GM21737 (cell line): ENCODE data around the gene C1orf50.
A peak's percentile ranks its signal among the peaks of the same experiment; 100 is the strongest.

Experiments
- ATAC-seq: cut with Tn5 transposase; IDR thresholded peaks from one replicate; pipeline ENCODE4 v1.9.1; 2021; ENCODE audit warnings: mild to moderate bottlenecking, moderate library complexity; ENCODE audit not compliant: unreplicated experiment

C1orf50 gene

GRCh38 chr1:42758641-42759040 is 8.4 kb upstream of the C1orf50 start:
- ATAC-seq = no peak

- ATAC-seq = no peak
These were observed 7.9 kb upstream of the C1orf50 start for GRCh38 chr1:42759114-42759513.

- ATAC-seq = no peak
These were observed 5.5 kb upstream of the C1orf50 start for GRCh38 chr1:42761567-42761966.

GRCh38 chr1:42762269-42762668 is 4.8 kb upstream of the C1orf50 start:
- no peak for ATAC-seq

GRCh38 chr1:42765269-42765668 is 1.8 kb upstream of the C1orf50 start:
- ATAC-seq = no peak

- peak; percentile 12 for ATAC-seq
These were observed 963 bp upstream of the C1orf50 start for GRCh38 chr1:42765832-42766740.

GRCh38 chr1:42767510-42768000 is 506 bp downstream of the C1orf50 start:
- peak; percentile 3 for ATAC-seq

GRCh38 chr1:42768172-42768571 is 1.1 kb downstream of the C1orf50 start:
- ATAC-seq = no peak

GRCh38 chr1:42769811-42770210 is 2.8 kb downstream of the C1orf50 start:
- no peak for ATAC-seq

- ATAC-seq = no peak
These were observed 6.4 kb downstream of the C1orf50 start for GRCh38 chr1:42773420-42773819.

GRCh38 chr1:42774928-42775526 is 8.0 kb downstream of the C1orf50 start:
- ATAC-seq = no peak

- ATAC-seq = no peak
These were observed 9.5 kb downstream of the C1orf50 start for GRCh38 chr1:42776502-42776901.

GRCh38 chr1:42777852-42778251 is 10.8 kb downstream of the C1orf50 start:
- no peak for ATAC-seq

- ATAC-seq = no peak
These were observed 12.7 kb downstream of the C1orf50 start for GRCh38 chr1:42779725-42780124.

- ATAC-seq = no peak
These were observed 13.1 kb downstream of the C1orf50 start for GRCh38 chr1:42780176-42780575.

- ATAC-seq = no peak
These were observed 16.0 kb downstream of the C1orf50 start for GRCh38 chr1:42783092-42783491.

GRCh38 chr1:42784547-42784945 is 17.5 kb downstream of the C1orf50 start:
- ATAC-seq = no peak

GRCh38 chr1:42784946-42785693 is 18.1 kb downstream of the C1orf50 start, which contains the start of gene TMEM269:
Gene TMEM269, plus strand, starts transcription at chr1:42784991. Its CDS starts 4,903 bp downstream, at chr1:42789894.
- ATAC-seq = no peak

- ATAC-seq = no peak
These were observed 19.0 kb downstream of the C1orf50 start for GRCh38 chr1:42786097-42786496.

- no peak for ATAC-seq
These were observed 21.0 kb downstream of the C1orf50 start for GRCh38 chr1:42788021-42788420.

- no peak for ATAC-seq
These were observed 26.8 kb downstream of the C1orf50 start for GRCh38 chr1:42793824-42794223.
